Body of pancreas (tissue), 4 donors: Measurements from ENCODE around the gene ZNF43. TPM values are rescaled to one million over a fixed set of nuclear protein-coding genes. Genes with fewer than 3 reads are reported as not detected.
"Not testable (repeated sequence)": the region's sequence is repeated elsewhere in the genome, so short reads cannot be mapped to it uniquely, and the experiment has no call there.

Source experiments
- ATAC-seq: fragments of 150-250 bp; one replicate; pipeline ENCODE4 v1.9.1; 2016
- DNase-seq, 4 donors: peaks; one replicate each; pipeline ENCODE4 v3.0.0-alpha.2; 2019
- H3K27ac ChIP-seq, 4 donors: fragments of 200-600 bp; sonication (generic); 1 replicate in 3 of 4; 2 replicates in 1 of 4; pipeline versions ENCODE4 v1.5.1 to v1.6.1; 2016 to 2019; ENCODE audit warnings: mild to moderate bottlenecking in 1 of 4, mixed read lengths in 1 of 4, moderate library complexity in 1 of 4
- H3K27me3 ChIP-seq, 2 donors: fragments of 200-600 bp; sonication (generic); one replicate each; pipeline ENCODE4 v1.6.0; 2016; ENCODE audit warnings: mild to moderate bottlenecking in 1 of 2
- H3K36me3 ChIP-seq, 2 donors: fragments of 200-600 bp; sonication (generic); replicated peaks in 1 of 2; 2 replicates each; pipeline ENCODE4 v1.5.1; 2016; ENCODE audit warnings: low read depth in 2 of 2; ENCODE audit not compliant: insufficient read depth in 1 of 2
- H3K4me1 ChIP-seq: fragments of 200-600 bp; sonication (generic); one replicate; pipeline ENCODE4 v1.6.0; 2016
- H3K4me3 ChIP-seq, 2 donors: fragments of 200-600 bp; sonication (generic); 1 replicate in 1 of 2; 2 replicates in 1 of 2; pipeline ENCODE4 v1.5.1; 2016 to 2019
- H3K9me3 ChIP-seq, 3 donors: fragments of 200-600 bp; sonication (generic); 1 replicate in 2 of 3; 2 replicates in 1 of 3; pipeline ENCODE4 v1.5.1; 2016
- POLR2A ChIP-seq, 3 donors: fragments of 450-650 bp; IDR thresholded peaks; one replicate each; pipeline ENCODE4 v1.6.1; 2016; ENCODE audit warnings: antibody characterized with exemption in 3 of 3, mild to moderate bottlenecking in 2 of 3
- WGBS, 2 donors: methylation state at CpG; one replicate each; pipeline ENCODE4 v1.1.5; 2017; 5-methylcytosine and 5-hydroxymethylcytosine counted together
- intact Hi-C: fragments of 100-400 bp; cut with DNase I; formaldehyde crosslinking; loops from one replicate; pipeline ENCODE4 v1.15.1; 2023
- total RNA-seq, 2 donors: library from RNA; depleted of rRNA; stranded (reverse); fragments of >200 nt; gene quantifications; one replicate each; pipeline ENCODE4 v1.1.0, GENCODE V29; 2016
- TF ChIP-seq, protein P1 (sequence below), 7 experiments: fragments of 450-650 bp in 4 of 7; fragments of 200-600 bp in 3 of 7; sonication (generic) in 3 of 7; IDR thresholded peaks; one replicate each; pipeline ENCODE4 v1.5.1; 2016 to 2019; ENCODE audit warnings: antibody characterized with exemption in 7 of 7

ZNF43 gene
- total RNA-seq, 2 donors from 2014 or later = 8.6 to 9.6 TPM

DNA sequence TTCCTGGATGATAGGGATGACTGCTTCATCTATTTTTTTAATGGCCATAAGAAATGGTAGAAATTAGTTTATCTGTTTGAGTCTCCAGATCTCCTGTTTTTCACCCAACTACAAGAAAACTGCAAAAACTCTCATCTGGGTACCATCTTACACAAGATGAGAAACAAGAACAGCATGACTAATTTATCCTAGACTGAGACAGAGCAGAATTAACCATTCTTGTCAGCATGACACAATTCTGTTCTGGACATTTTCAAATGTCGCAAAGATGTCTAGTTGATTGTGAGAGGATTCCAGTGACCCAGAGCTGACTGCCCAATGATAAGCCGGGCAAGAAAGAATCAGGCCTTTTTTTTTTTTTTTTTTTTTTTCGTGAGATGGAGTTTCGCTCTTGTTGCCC is 12.8 kb downstream of the ZNF43 start:
- Histone ChIP-seq H3K27ac (no peak overlapping the region), H3K27me3 (no peaks in the 10 kb centered on the region), H3K4me3 (no peak overlapping the region), H3K9me3 (peaks cover 0 to 7% (median 0%) of the 10 kb centered on the region in 3 donors), H3K4me1 (peaks cover 6% of the 10 kb centered on the region), H3K36me3 (no peaks in the 10 kb centered on the region)
- DNase-seq (no peak), ATAC-seq (no peak)
- intact Hi-C loops = no loop called here
- 83 to 96% methylated on average over 4 of the region's 4 CpGs for WGBS, 2 donors
- TF ChIP-seq, protein P1, sequence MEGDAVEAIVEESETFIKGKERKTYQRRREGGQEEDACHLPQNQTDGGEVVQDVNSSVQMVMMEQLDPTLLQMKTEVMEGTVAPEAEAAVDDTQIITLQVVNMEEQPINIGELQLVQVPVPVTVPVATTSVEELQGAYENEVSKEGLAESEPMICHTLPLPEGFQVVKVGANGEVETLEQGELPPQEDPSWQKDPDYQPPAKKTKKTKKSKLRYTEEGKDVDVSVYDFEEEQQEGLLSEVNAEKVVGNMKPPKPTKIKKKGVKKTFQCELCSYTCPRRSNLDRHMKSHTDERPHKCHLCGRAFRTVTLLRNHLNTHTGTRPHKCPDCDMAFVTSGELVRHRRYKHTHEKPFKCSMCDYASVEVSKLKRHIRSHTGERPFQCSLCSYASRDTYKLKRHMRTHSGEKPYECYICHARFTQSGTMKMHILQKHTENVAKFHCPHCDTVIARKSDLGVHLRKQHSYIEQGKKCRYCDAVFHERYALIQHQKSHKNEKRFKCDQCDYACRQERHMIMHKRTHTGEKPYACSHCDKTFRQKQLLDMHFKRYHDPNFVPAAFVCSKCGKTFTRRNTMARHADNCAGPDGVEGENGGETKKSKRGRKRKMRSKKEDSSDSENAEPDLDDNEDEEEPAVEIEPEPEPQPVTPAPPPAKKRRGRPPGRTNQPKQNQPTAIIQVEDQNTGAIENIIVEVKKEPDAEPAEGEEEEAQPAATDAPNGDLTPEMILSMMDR (IDR thresholded peaks at IDR 0.05) = no peak
- TF ChIP-seq POLR2A (IDR thresholded peaks at IDR 0.05) = no peak

DNA sequence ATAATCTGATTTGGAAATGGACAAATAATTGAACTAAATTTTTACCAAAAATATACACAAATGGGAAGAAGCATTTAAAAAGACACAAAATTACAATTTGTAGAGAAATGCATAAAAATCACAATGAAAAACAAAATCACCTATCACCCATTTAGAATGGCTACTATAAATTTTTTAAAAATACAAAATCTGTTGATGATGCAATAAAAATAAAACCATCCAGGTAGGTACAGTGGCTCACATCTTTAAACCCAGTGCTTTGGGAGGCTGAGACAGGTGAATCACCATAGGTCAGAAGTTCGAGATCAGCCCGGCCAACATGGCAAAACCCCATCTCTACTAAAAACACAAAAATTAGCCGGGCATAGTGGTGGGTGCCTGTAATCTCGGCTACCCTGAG is 23.5 kb downstream of the ZNF43 start:
- H3K4me1 ChIP-seq = no peaks in the 10 kb centered on the region
- H3K4me3 ChIP-seq = no peak overlapping the region
- H3K27me3 ChIP-seq = no peaks in the 10 kb centered on the region
- WGBS, 2 donors = 96% methylated on average over 4 of the region's 4 CpGs
- peaks cover 0 to 41% (median 0%) of the 10 kb centered on the region in 3 donors for H3K9me3 ChIP-seq
- H3K36me3 ChIP-seq = peaks cover 29 to 49% of the 10 kb centered on the region in 2 donors
- no peak for DNase-seq
- intact Hi-C loops = no loop called here
- no peak for ATAC-seq
- H3K27ac ChIP-seq = no peak overlapping the region
- TF ChIP-seq, protein P1 (IDR thresholded peaks at IDR 0.05) = no peak
- TF ChIP-seq POLR2A (IDR thresholded peaks at IDR 0.05) = no peak

DNA sequence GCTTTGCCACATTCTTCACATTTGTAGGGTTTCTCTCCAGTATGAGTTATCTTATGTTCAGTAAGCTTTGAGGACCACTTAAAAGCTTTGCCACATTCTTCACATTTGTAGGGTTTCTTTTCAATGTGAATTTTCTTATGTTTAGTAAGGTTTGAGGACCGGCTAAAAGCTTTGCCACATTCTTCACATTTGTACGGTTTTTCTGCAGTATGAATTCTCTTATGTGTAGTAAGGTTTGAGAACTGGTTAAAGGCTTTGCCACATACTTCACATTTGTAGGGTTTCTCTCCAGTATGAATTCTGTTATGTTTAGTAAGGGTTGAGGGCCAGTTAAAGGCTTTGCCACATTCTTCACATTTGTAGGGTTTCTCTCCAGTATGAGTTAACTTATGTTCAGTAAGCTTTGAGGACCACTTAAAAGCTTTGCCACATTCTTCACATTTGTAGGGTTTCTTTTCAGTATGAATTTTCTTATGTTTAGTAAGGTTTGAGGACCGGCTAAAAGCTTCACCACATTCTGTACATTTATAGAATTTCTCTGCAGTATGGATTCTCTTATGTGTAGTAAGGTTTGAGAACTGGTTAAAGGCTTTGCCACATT is 27.5 kb downstream of the ZNF43 start:
- H3K4me1 ChIP-seq, H3K27ac ChIP-seq, H3K27me3 ChIP-seq, H3K4me3 ChIP-seq, intact Hi-C loops, DNase-seq, ATAC-seq: not testable (repeated sequence)
- H3K36me3 ChIP-seq = peaks cover 25 to 29% of the 10 kb centered on the region in 2 donors
- WGBS, 2 donors = 89 to 93% methylated on average over 3 of the region's 3 CpGs
- peaks cover 0 to 53% (median 0%) of the 10 kb centered on the region in 3 donors for H3K9me3 ChIP-seq

DNA sequence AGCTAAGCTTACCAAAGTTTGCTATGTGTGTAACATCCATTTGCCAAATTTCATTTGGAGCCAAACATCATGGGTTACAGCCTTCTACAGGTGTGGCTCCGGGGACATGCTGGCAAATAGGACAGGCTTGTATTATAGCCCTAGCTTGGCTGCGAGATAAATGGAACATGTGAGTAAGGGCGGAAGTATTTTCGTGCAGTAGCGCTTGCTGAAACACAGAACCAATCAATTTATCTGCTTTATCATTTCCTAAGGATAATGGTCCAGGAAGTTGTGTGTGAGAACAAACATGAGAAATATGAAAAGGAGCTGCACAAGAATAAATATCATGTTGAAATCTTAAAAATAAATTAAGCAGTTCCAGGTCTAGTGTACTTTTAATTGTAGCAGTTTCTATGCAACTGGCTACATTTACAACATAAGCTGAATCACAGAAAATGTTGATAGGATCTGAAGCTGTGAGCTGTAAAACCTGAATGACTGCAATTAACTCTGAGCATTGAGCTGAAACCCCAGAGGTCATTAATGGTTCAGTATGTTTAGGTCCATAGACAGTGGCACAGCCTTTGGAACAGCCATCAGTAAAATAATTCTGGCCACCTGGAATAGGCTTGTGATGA is 46.4 kb downstream of the ZNF43 start:
- no peak for DNase-seq
- no peak overlapping the region for H3K27ac ChIP-seq
- 52 to 57% methylated on average over 5 of the region's 5 CpGs for WGBS, 2 donors
- intact Hi-C loops = no loop called here
- no peaks in the 10 kb centered on the region for H3K36me3 ChIP-seq
- H3K4me3 ChIP-seq = no peak overlapping the region
- H3K9me3 ChIP-seq = no peaks in the 10 kb centered on the region
- no peaks in the 10 kb centered on the region for H3K4me1 ChIP-seq
- ATAC-seq = no peak
- no peaks in the 10 kb centered on the region for H3K27me3 ChIP-seq
- no peak for TF ChIP-seq POLR2A (IDR thresholded peaks at IDR 0.05)
- TF ChIP-seq, protein P1 (IDR thresholded peaks at IDR 0.05) = no peak

DNA sequence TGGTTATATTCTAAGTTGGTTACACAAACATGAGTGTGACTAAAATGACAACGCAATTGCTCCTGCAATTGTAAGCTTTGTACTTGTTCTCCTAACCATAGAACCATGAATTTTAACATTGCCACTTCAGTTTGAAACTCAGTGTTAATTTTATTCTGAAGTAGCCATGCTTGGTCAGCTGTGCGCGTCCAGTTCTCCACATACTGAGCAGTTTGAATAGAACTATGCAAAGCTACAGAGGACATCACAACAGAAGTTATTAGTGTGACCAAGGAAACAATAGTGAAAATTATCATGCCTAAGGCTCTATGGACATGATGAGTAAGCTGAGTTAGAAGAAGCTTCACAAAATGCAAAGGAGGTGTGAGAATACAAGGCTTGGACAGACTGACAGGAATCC is 49.0 kb downstream of the ZNF43 start:
- Histone ChIP-seq H3K4me1 (no peaks in the 10 kb centered on the region), H3K27ac (no peak overlapping the region), H3K4me3 (no peak overlapping the region), H3K36me3 (no peaks in the 10 kb centered on the region), H3K27me3 (no peaks in the 10 kb centered on the region), H3K9me3 (no peaks in the 10 kb centered on the region)
- ATAC-seq (no peak), DNase-seq (no peak)
- 82 to 84% methylated on average over 3 of the region's 3 CpGs for WGBS, 2 donors
- intact Hi-C loops = no loop called here
- TF ChIP-seq, protein P1 (IDR thresholded peaks at IDR 0.05) = no peak
- no peak for TF ChIP-seq POLR2A (IDR thresholded peaks at IDR 0.05)

DNA sequence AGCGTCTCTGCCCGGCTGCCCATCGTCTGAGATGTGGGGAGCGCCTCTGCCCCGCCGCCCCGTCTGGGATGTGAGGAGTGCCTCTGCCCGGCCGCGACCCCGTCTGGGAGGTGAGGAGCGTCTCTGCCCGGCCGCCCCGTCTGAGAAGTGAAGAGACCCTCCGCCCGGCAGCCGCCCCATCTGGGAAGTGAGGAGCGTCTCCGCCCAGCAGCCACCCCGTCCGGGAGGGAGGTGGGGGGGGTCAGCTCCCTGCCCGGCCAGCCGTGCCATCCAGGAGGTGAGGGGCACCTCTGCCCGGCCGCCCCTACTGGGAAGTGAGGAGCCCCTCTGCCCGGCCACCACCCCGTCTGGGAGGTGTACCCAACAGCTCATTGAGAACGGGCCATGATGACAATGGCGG is 60.2 kb downstream of the ZNF43 start:
- H3K36me3 ChIP-seq, H3K27ac ChIP-seq, intact Hi-C loops, H3K9me3 ChIP-seq, DNase-seq, H3K4me3 ChIP-seq, H3K4me1 ChIP-seq, ATAC-seq, H3K27me3 ChIP-seq: not testable (repeated sequence)
- WGBS, 2 donors = 93 to 97% methylated on average over 6 to 11 of the region's 30 CpGs
